ENCODE data around the gene SLC25A11.

DNA sequence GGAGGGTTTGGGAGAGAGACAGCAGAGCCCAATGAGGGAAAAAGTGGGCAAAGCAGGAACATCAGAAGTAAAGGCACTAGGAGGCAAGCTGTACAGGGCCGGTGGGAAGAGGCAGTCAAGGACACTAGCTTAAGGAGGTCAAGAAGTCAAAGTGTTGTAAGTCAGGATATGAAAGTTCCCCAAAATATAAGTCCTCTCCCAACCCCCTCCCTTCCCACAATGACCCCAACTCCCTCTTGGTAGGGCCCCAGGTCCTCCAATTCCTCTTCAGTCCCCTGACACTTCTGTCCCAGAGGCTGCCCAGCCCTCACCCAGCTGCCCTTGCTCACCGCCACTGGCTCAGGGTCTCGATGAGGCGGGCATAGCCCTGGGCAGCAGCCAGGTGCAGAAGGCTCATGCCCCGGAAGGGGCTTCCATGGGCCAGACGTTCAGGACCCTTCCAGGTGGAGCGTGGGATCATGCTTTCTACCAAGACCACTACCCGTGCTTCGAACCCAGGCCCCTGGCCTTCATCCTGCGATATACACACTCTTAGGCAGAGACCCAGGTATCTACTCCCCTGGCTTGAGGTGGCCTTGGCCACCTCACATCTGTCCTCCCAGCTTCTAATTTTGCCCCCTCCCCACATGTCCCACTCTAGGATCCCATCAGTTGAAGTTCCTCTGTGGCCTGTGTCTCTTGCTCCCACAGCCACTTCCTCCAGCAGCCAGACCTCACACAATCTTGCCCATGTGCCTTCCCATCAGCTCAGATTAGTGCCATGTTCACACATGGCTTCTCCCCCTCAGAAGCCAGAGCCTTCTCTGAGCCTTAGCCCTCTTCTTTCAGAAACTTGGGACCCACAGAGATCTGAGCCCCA lies 33.6 kb upstream of the SLC25A11 start:
- TF ChIP-seq, protein P1, sequence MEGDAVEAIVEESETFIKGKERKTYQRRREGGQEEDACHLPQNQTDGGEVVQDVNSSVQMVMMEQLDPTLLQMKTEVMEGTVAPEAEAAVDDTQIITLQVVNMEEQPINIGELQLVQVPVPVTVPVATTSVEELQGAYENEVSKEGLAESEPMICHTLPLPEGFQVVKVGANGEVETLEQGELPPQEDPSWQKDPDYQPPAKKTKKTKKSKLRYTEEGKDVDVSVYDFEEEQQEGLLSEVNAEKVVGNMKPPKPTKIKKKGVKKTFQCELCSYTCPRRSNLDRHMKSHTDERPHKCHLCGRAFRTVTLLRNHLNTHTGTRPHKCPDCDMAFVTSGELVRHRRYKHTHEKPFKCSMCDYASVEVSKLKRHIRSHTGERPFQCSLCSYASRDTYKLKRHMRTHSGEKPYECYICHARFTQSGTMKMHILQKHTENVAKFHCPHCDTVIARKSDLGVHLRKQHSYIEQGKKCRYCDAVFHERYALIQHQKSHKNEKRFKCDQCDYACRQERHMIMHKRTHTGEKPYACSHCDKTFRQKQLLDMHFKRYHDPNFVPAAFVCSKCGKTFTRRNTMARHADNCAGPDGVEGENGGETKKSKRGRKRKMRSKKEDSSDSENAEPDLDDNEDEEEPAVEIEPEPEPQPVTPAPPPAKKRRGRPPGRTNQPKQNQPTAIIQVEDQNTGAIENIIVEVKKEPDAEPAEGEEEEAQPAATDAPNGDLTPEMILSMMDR (IDR thresholded peaks at IDR 0.05): no peak
- TF ChIP-seq POLR2A (IDR thresholded peaks at IDR 0.05) (no peak), POLR2AphosphoS5 (IDR thresholded peaks at IDR 0.05) (no peak)

All from transverse colon (tissue), 4 donors.